Psoas muscle (tissue), 8 donors: ENCODE results near the gene SUB1. TPM values are rescaled to one million over a fixed set of nuclear protein-coding genes. Genes with fewer than 3 reads are reported as not detected.

Experiments used
- ATAC-seq, 4 donors: fragments of 200-7000 bp; cut with Tn5 transposase; one replicate each; pipeline ENCODE4 v1.9.1; 2020; ENCODE audit warnings: moderate library complexity in 3 of 4, mild to moderate bottlenecking in 2 of 4
- DNase-seq, 2 donors: peaks; one replicate each; pipeline ENCODE4 v3.0.0-alpha.2; 2020
- H3K27ac ChIP-seq: fragments of 200-600 bp; one replicate; pipeline ENCODE4 v1.8.0; 2022
- H3K27me3 ChIP-seq, 3 donors: fragments of 200-600 bp in 1 of 3; one replicate each; pipeline versions ENCODE4 v1.6.1 to v1.8.0; 2013 to 2022; ENCODE audit warnings: low read length in 2 of 3, mild to moderate bottlenecking in 2 of 3, moderate library complexity in 1 of 3; ENCODE audit not compliant: insufficient read depth in 3 of 3
- H3K36me3 ChIP-seq, 2 donors: fragments of 200-600 bp in 1 of 2; one replicate each; pipeline versions ENCODE4 v1.6.1 to v1.8.0; 2013 to 2022; ENCODE audit warnings: low read depth in 1 of 2, mild to moderate bottlenecking in 1 of 2, moderate library complexity in 1 of 2; ENCODE audit not compliant: insufficient read depth in 1 of 2
- H3K4me1 ChIP-seq: fragments of 200-600 bp; one replicate; pipeline ENCODE4 v1.8.0; 2022
- H3K4me3 ChIP-seq: fragments of 200-600 bp; one replicate; pipeline ENCODE4 v1.8.0; 2022; ENCODE audit warnings: mild to moderate bottlenecking
- H3K9me3 ChIP-seq: fragments of 200-600 bp; one replicate; pipeline ENCODE4 v1.8.0; 2022
- CTCF ChIP-seq: fragments of 200-600 bp; IDR thresholded peaks from one replicate; pipeline ENCODE4 v1.8.0; 2022; ENCODE audit warnings: antibody characterized with exemption
- WGBS, 3 donors: extraction: QIAGEN DNeasy Blood & Tissue Kit; methylation state at CpG; one replicate each; pipeline versions ENCODE4 v1.1.6 to v1.1.7; 2013; 5-methylcytosine and 5-hydroxymethylcytosine counted together
- intact Hi-C, 2 donors: fragments of 100-400 bp; cut with DNase I; formaldehyde crosslinking; loops; one replicate each; pipeline versions ENCODE4 v1.11.0 to v1.14.2; 2022
- polyA plus RNA-seq, 3 donors: library from polyadenylated mRNA; stranded (reverse); fragments of 200-250 nt; gene quantifications; one replicate each; pipeline ENCODE4 v1.2.3, GENCODE V29; 2013
- total RNA-seq, 4 donors: library from RNA; stranded (reverse); fragmentation: NEBNext Ultra II Directional in 2 of 4; extraction: Animal tissue kit (Norgen Biotek cat#: 25700) in 2 of 4; gene quantifications; one replicate each; pipeline versions ENCODE4 v1.2.1 to v1.2.4, GENCODE V29; 2021 to 2023
- donor health status: healthy with polysubstance abuse.
- donor health status: DM: no; HTN: no; CAD: no; lungs with moderate emphysema.
- donor health status: Bipolar disorder and iron deficiency.
- donor health status: healthy.
- donor health status: DM: yes; HTN: yes; CAD: no.
- donor health status: DM: no; HTN: no; CAD: no.
- donor health status: DM: no; HTN: no; CAD: no.
- donor health status: DM: yes; HTN: yes; CAD: no.

Gene SUB1
- total and polyA plus RNA-seq, 7 donors = 102 to 175 (median 149) TPM

GRCh38 chr5:32612134-32612888 lies 27.0 kb downstream of the SUB1 start:
- H3K4me1 ChIP-seq = peaks cover 10% of the 10 kb centered on the region
- DNase-seq (no peak), ATAC-seq (no peak)
- intact Hi-C loops = loop anchor here (2.0 to 10.0 kb wide), 3 partner anchors 120 to 385 kb away; no protein-coding TSS in a partner anchor
- TF ChIP-seq CTCF = no peak
- H3K27me3 ChIP-seq = no peaks in the 10 kb centered on the region
- WGBS, 3 donors = 55 to 62% (median 60%) methylated on average over 10 of the region's 10 CpGs
- no peak overlapping the region for H3K27ac ChIP-seq
- H3K9me3 ChIP-seq = no peaks in the 10 kb centered on the region
- H3K4me3 ChIP-seq = no peak overlapping the region
- H3K36me3 ChIP-seq = no peaks in the 10 kb centered on the region

GRCh38 chr5:32613050-32613672 lies 27.8 kb downstream of the SUB1 start:
- no peak overlapping the region for H3K4me3 ChIP-seq
- 5 to 9% (median 5%) methylated on average over 10 of the region's 10 CpGs for WGBS, 3 donors
- peaks cover 10% of the 10 kb centered on the region for H3K4me1 ChIP-seq
- no peaks in the 10 kb centered on the region for H3K9me3 ChIP-seq
- TF ChIP-seq CTCF = peak; percentile 92
- intact Hi-C loops = loop anchor here (1.0 to 10.0 kb wide), 4 partner anchors 120 to 386 kb away; no protein-coding TSS in a partner anchor
- ATAC-seq (peak; percentile 70 to 90 (median 84)), DNase-seq (peak; percentile 77 to 86)
- H3K27me3 ChIP-seq = no peaks in the 10 kb centered on the region
- no peak overlapping the region for H3K27ac ChIP-seq
- H3K36me3 ChIP-seq = no peaks in the 10 kb centered on the region

GRCh38 chr5:32615236-32615635 lies 29.9 kb downstream of the SUB1 start:
- H3K27me3 ChIP-seq = no peaks in the 10 kb centered on the region
- no peak for TF ChIP-seq CTCF
- H3K36me3 ChIP-seq = no peaks in the 10 kb centered on the region
- no peak overlapping the region for H3K27ac ChIP-seq
- ATAC-seq (no peak), DNase-seq (no peak)
- H3K9me3 ChIP-seq = no peaks in the 10 kb centered on the region
- no peak overlapping the region for H3K4me3 ChIP-seq
- H3K4me1 ChIP-seq = peaks cover 2% of the 10 kb centered on the region
- 55 to 81% (median 74%) methylated on average over 3 of the region's 3 CpGs for WGBS, 3 donors
- intact Hi-C loops = loop anchor here in 1 of 2 donors (10.0 kb wide), 1 partner anchor 380 kb away; no protein-coding TSS in a partner anchor

GRCh38 chr5:32618962-32619361 lies 33.6 kb downstream of the SUB1 start:
- intact Hi-C loops = loop anchor here in 1 of 2 donors (10.0 kb wide), 1 partner anchor 384 kb away; no protein-coding TSS in a partner anchor
- Histone ChIP-seq H3K27ac (no peak overlapping the region), H3K27me3 (no peaks in the 10 kb centered on the region), H3K4me1 (peaks cover 2% of the 10 kb centered on the region), H3K4me3 (no peak overlapping the region), H3K36me3 (no peaks in the 10 kb centered on the region), H3K9me3 (no peaks in the 10 kb centered on the region)
- ATAC-seq (no peak), DNase-seq (no peak)
- no peak for TF ChIP-seq CTCF
- 48 to 62% (median 56%) methylated on average over 2 of the region's 2 CpGs for WGBS, 3 donors
